G401 (cell line): ENCODE data around the gene AMBRA1. TPM values are rescaled to one million over a fixed set of nuclear protein-coding genes. Genes with fewer than 3 reads are reported as not detected.

Experiments used
- DNase-seq: peaks from one replicate; pipeline ENCODE4 v3.0.0-alpha.2; 2015; ENCODE audit warnings: low spot score
- in situ Hi-C: cut with HindIII; loops from 2 replicates; pipeline ENCODE4 v1.10.0; 2016; ENCODE audit warnings: low sequenced_read_pairs, mixed read lengths
- total RNA-seq: library from RNA; depleted of rRNA; stranded (reverse); fragments of >200 nt; shearing (Covaris generic); gene quantifications from 2 replicates; pipeline ENCODE4 v1.2.3, GENCODE V29; 2014; rRNA removed

The AMBRA1 gene
- total RNA-seq, 1 experiment from 2014 or later: 44.6 TPM

DNA sequence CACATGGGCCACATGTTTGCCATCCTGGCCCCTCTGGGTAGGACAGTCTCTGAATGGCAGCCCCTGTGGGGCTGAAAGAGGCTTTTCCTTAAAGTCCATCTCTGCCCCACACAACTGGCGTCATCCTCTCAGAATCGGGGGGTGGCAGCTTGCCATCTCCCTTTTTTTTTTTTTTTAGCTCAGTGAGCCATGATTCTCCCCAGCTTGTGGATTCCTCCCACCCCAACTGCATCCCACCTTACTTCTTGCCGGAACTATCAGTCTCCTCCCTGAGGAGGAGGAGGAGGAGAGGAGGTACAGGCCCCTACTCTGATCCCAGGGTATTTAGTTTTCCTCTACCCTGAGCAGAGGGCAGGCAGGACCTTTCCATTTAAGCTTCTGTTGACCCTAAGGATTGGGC is 243.1 kb downstream of the AMBRA1 start:
- in situ Hi-C loops: no loop called here
- no peak for DNase-seq

- in situ Hi-C loops: no loop called here
Observed at GRCh38 chr11:46348566-46349401, 245.0 kb downstream of the AMBRA1 start.

DNA sequence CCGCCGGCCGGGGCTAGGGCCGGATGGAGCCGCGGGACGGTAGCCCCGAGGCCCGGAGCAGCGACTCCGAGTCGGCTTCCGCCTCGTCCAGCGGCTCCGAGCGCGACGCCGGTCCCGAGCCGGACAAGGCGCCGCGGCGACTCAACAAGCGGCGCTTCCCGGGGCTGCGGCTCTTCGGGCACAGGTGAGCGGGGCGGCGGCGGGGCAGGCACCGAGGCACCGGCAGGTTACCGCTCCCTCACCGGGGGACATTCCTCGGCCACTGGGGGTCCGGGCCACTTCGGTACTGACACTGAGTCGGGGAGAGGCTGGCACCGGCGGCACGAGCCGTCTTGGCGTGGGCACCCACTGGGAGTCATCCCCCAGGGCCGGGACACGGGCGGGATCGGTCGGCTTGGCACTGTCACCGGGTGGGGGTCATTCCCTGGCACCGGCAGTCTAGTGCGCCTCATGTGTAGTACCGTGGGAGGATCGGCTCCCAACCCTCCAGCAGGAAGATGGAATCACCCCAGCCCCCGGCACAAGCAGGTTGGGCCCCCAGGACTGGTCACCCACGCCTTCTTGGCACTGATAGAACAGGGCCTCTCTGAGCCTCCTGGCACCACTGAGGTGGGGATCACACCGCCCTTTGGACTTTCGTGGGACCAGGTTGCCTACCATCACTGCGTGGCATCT is 246.0 kb downstream of the AMBRA1 start:
- in situ Hi-C loops: no loop called here
- no peak for DNase-seq

More at GRCh38 chr11:46348566-46349401, 245.0 kb downstream of the AMBRA1 start:
- no peak for DNase-seq

DNA sequence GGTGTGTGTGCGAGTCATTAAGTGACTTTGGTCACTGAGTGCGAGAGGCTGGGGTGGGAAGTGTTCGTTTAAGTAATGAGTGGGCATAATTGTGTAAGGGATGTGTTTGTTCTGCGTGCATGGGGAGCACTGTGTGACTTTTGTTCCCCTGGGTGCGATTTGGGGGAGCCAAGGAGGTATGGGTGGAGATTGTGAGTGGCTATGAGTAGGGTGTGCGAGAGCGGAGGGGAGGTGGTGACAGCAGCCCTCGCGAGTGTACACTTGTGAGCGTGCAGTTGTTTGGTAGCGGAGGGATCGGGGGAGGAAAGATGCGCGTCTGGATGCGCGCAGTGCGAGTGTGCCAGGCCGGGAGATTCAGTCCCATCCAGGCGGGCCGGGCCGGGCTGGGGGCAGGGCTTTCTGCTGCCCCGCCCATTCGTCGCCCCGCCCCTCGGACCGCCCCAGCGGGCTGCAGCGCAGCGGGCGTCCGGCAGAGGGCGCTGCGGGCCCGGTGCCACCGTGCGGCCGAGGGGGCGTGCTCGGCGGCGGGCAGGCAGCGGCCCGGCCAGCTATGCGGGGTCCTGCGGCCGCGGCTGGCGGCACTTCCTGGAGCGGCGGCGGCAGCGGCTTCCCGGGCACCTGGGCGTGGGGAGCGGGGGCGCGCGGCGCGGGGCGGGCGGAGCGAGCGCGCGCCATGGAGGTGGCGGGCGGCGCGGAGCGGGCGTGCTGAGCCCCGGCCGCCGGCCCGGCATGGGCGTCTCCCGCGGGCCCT is 246.8 kb downstream of the AMBRA1 start, which contains the start of gene DGKZ:
Gene DGKZ, plus strand, starts transcription at position 578 of the 751 bp plus-strand sequence. CDS start 197 bp downstream, outside the sequence.
- in situ Hi-C loops: no loop called here
- peak; percentile 82 for DNase-seq

Other genes with a start within 250 kb of the AMBRA1 start
- 66.2 and 68.4 TPM in 2 replicates for gene DGKZ, start 246.6 kb downstream of the AMBRA1 start, total RNA-seq
- gene MDK, start 212.4 kb downstream of the AMBRA1 start, total RNA-seq: 612 and 634 TPM in 2 replicates
- gene CHRM4, start 202.2 kb downstream of the AMBRA1 start, total RNA-seq: 0.55 and 5.2 TPM in 2 replicates
- gene HARBI1, start 23.2 kb upstream of the AMBRA1 start, total RNA-seq: 0.62 and 2.4 TPM in 2 replicates
- 71.1 and 78.8 TPM in 2 replicates for gene ATG13, start 23.5 kb upstream of the AMBRA1 start, total RNA-seq
- 4.1 and 4.9 TPM in 2 replicates for gene ARHGAP1, start 106.6 kb upstream of the AMBRA1 start, total RNA-seq
- gene ZNF408, start 107.0 kb upstream of the AMBRA1 start, total RNA-seq: 9.2 and 12.7 TPM in 2 replicates
- gene F2, start 125.2 kb upstream of the AMBRA1 start, total RNA-seq: not detected in 2 replicates